ENCODE measurements around the gene MAMLD1.
A peak's percentile ranks its signal among the peaks of the same experiment; 100 is the strongest.
"Not testable (repeated sequence)": the region's sequence is repeated elsewhere in the genome, so short reads cannot be mapped to it uniquely, and the experiment has no call there.

The MAMLD1 gene, protein sequence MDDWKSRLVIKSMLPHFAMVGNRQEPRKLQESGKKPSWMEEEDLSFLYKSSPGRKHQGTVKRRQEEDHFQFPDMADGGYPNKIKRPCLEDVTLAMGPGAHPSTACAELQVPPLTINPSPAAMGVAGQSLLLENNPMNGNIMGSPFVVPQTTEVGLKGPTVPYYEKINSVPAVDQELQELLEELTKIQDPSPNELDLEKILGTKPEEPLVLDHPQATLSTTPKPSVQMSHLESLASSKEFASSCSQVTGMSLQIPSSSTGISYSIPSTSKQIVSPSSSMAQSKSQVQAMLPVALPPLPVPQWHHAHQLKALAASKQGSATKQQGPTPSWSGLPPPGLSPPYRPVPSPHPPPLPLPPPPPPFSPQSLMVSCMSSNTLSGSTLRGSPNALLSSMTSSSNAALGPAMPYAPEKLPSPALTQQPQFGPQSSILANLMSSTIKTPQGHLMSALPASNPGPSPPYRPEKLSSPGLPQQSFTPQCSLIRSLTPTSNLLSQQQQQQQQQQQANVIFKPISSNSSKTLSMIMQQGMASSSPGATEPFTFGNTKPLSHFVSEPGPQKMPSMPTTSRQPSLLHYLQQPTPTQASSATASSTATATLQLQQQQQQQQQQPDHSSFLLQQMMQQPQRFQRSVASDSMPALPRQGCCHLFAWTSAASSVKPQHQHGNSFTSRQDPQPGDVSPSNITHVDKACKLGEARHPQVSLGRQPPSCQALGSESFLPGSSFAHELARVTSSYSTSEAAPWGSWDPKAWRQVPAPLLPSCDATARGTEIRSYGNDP

DNA sequence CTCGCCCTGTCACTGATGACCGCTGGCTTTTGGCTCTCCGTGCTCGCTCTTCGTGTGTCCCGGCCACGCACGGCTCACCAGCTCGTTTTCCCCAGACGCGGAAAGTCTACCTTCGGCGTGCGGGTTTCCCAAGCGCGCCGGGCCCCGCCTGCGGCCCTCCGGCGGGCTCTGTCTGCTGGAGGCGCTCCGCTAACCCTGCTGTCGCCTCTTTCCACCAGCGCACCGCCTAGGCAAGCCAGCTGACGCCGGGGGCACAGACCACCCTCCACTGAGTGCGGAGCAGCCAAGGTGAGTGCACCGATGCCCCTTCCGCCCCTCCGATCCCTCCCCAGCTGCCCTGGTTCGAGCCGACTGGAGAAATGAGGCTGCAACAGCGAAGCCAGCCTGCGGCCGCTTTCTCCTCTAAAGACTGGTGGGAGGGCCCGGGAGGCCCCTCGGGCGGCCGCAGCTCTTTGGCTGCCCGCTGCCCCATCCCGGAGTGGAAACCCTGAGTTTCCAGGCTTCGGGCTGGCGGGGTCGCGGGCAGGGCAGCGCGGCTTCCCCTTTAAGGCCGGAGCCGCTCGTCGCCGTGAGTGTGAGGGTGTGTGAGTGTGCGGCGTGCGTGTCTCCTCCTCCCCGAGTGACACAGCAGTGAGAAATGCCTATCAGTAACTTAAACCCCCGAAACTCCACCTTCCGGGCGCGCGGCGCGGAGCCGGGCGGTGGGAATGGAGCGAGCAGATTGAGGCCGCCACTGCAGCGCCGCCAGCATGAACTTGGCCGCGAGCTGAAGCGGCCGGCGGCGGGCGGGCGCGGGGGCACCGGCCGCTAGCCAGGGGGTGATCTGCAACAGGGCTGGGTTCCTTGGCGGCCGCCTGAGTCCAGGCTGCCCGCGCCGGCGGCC is at the start of gene MAMLD1:
Gene MAMLD1 (plus strand): TSS at position 719 of the 883 bp plus-strand sequence. CDS start 82,200 bp downstream, outside the sequence.
- peak; percentile 26 to 29 for DNase-seq (ENCODE audit: low read depth in 2 of 2)

DNA sequence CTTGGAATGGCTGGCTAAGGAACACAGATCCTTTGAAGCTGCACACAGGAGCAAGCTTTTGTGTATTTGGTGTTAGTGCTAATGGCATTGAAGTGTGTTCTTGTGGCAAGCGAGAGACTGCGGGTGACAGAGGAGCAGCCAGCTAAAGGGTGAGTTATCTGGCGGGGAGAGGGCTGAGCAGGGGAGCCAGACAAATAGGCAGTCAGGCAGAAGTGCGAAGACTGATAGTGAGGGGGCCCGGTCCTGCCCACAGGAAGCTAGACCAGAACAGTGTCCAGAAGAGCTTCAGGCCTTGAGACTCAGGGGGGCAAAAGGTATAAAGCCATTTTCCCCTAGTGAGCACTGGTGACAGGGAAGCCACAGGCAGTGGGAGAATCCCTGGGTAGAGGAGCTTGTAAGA is 49.6 kb upstream of the MAMLD1 start:
- no peak for DNase-seq (ENCODE audit: low read depth in 2 of 2)

DNA sequence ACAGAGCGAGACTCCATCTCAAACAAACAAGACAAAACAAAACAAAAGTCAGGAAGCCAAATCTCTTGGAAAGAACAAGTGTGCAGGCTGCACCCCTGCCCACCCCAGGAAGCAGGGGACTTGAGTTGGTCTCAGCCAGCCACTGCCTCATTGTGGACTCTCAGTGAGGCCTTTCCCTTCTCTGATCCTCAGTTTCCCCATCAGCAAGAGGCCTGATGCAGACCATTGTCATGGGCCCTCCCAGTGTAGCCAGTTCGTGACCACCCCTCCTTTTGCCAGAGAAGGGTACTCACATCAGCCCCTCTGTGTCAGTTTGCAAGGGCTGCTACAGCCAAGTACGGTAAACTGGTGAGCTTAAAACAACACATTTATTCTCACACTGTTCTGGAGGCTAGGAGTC is 48.9 kb upstream of the MAMLD1 start:
- no peak for DNase-seq (ENCODE audit: low read depth in 2 of 2)

DNA sequence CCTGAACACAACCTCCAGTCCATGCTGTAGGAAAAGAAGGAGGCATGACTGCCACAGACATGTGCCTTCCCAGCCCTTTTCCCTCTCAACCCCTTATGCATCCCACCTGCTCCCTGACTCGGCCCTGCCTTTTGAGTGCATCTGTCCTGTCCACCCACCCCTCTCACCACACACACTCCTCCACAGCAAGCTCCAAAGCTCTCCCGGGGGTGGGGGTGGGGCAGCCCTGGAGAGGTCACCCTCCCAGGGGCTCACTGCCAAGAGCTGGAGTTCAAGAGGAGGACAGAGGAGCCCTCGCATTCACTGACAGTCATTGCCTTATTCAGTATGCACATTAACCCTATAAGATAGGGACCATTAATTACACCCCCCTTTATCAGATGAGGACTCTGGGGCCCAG is 46.6 kb upstream of the MAMLD1 start:
- no peak for DNase-seq (ENCODE audit: low read depth in 2 of 2)

DNA sequence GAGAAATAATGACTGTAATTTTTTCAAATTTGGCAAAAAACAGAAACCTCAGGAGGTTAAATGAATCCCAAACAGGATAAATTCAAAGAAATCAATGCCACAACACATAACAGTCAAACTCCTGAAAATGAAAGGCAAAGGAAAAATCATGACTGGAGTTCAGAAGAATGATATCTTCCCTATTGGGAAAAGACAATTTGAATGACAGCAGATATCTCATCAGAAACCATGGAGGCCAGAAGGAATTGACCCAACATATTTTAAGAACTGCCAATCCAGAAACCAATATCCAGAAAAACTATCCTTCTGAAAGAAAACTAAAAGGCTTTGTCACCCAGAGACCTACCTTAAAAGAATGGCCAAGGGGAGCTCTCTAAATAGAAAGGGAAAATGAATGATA is 40.1 kb upstream of the MAMLD1 start:
- no peak for DNase-seq (ENCODE audit: low read depth in 2 of 2)

DNA sequence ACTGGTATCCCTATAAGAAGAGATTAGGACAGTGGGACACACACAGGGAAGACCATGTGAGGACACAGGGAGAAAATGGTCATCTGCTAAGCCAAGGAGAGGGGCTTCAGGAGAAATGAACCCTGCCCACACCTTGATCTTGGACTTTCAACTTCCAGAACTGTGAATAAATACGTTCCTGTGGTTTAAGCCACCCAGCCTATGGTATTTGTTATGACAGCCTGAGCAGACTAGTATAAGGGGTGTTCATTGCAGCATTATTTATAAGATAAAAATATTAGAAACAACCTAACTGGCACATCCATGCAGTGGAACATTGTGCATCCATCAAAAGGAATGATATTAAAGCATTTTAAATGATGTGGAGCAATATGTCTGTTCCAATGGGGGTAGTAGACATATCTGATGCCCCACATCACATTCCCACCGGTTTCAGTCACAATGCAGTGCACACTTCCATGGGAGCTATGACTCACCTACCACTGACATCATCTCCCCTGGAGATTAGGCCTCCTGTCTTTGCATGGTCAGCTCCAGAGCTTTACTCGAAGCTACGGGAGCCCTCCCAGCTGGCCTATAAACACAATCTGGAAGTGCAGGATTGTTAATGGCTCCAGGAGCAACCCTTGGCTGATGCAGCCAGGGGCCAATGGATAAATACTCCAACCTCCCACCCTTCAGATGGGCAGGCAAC is 38.9 kb upstream of the MAMLD1 start:
- no peak for DNase-seq (ENCODE audit: low read depth in 2 of 2)

DNA sequence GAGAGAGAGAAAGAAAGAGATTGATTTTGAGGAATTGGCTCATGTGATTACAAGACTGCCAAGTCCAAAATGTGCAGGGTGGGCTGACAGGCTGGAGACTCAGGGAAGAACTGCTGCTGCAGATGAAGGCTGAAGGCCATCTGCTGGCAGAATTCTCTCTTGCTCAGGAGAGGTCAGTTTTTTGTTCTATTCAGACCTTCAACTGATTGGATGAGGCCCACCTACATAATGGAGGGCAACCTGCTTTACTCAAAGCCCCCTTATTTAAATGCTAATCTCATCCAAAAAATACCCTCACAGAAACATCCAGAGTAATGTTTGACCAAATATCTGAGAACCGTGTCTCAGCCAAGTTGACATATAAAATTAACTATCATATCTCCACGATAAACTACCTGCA is 38.2 kb upstream of the MAMLD1 start:
- DNase-seq (ENCODE audit: low read depth in 2 of 2), result no peak

DNA sequence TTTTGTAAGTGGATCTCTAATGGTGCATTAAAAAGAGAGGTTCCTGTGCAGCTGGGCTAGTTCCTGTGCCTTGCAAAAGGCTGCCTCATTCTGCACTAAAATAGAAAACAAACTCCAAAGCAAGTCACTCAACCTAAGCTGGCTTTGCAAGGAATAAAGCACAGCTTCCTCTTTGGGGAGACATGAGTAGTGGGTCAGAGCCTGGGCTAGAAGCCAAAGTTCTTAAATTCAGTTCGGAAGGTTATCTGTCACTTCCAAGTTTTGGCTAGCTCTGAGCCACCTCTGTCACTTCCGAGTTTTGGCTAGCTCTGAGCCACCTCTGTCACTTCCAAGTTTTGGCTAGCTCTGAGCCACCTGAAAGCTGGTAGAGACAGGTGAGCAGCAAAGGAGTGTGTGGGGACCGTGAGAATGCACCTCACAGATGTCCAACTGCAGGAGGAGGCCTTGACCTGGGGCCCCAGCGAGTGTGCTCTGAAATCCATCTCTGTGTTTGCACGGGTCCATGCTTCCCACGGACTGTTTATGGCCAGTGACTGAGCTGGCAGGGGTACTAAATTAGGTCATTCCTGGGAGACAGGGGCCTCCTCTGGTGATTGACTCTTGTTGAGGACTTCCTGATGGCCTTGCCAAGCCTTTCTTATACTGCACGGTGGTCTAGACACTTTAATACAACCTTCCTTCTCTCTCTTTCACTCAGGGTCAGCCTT is 36.4 kb upstream of the MAMLD1 start:
- DNase-seq (ENCODE audit: low read depth in 2 of 2), result no peak

DNA sequence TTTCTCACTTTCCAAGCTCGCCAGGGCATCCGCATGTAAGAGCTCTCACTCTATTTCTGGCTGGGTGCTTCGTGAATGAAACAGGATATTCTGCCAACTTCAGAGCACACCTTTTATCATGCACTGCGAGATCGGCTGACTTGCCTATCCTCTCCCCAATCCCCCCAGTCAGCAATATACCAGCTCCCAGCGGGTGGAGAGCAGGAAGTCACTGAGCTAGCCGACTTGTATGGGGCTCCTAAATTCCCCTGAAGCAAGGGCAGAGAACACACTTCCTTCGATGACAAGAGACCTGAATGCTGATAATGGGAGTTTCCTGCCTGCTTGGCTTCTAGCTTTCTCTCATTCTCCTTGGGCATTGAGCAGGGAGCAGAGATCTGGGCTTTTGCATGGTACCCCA is 33.8 kb upstream of the MAMLD1 start:
- DNase-seq (ENCODE audit: low read depth in 2 of 2), result no peak

DNA sequence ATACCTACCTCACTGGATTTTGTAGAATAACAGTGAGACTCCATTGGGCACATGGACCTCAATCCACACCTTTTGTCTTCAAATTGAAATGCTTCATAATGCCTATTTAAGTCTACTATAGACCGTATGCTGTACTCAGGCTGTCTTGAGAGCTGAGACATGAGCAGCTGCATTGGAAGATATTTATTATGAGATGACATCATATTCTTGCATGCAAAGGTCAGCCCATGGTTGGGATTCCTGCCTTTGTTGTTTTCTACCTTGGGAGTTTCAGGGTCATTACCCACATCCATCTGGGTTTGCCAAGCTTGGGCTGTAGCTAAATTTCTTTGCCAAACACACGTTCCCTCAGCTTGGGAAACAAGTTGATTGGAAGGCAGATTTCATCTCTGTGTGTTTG is 33.2 kb upstream of the MAMLD1 start:
- no peak for DNase-seq (ENCODE audit: low read depth in 2 of 2)

DNA sequence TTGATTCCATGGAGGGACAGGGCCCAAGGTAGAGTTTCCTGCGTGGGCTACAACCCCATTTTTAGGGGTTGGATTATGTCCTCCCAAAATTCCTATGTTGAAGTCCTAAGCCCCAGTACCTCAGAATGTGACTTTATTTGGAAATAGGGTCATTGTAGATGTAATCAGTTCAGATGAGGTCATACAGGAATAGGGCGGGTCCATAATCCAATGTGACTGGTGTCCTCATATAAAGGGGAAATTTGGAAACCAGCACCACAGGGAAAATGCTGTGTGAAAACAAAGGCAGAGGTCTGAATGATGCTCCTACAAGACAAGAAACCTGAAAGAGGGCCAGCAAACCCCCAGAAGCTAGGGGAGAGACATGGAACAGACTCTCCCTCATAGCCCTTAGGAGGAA is 31.1 kb upstream of the MAMLD1 start:
- DNase-seq (ENCODE audit: low read depth in 2 of 2), result no peak

DNA sequence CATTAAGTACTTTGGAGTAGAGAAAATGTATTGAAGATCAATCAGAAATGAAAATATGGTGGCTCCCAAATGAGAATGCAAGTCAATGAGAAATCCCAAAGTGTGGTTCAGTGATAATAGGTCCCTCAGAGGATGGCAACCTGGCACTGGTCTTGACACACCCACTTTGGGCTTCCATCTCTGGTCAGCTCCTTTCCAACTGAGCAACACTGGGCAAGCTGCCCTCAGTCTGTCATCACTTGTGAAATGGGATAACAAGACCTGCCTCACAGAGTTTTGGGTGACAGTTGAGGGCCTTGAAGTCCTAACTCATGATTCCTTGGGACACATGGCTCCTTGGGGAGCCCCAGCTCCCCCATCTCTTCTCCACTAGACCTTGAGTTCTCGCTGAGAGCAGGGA is 29.0 kb upstream of the MAMLD1 start:
- DNase-seq (ENCODE audit: low read depth in 2 of 2), result no peak

DNA sequence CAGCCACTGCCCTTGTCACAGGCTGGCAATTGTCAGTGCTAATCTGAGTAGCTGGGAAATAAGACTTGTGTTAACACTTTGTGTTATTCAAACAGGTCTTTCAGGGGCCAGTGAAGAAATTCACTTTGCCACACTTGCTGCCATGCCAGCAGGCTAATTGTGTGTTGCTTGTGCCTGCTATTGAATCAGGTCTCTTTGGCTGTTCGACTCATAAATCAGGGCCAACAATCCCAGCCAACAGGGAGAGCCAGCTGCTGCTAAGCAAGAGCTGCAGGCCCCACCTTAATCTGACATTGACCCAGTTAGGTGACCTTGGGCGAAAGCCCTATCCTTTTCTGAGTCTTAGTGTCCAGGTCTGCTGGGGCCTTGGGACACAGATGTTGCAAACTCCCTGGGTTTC is 28.1 kb upstream of the MAMLD1 start:
- DNase-seq (ENCODE audit: low read depth in 2 of 2), result no peak

DNA sequence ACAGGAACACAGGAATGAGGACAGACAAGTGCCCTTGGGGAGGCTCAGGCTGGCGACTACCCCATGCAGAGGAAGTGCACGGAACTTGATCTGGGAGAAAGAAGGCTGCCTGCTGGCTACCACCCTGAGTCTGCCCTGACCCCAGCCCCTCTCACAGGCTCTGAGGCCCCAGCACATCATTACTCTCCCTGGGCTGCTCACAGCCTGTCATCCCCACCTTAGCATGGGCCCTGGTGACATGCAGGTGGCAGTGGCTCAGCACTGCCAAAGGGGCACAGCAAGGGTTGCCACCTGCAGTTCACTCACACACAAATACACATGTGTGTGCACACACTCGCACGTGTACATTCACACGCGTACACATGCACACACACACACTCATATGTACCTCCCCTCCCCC is 26.1 kb upstream of the MAMLD1 start:
- DNase-seq (ENCODE audit: low read depth in 2 of 2), result no peak

DNA sequence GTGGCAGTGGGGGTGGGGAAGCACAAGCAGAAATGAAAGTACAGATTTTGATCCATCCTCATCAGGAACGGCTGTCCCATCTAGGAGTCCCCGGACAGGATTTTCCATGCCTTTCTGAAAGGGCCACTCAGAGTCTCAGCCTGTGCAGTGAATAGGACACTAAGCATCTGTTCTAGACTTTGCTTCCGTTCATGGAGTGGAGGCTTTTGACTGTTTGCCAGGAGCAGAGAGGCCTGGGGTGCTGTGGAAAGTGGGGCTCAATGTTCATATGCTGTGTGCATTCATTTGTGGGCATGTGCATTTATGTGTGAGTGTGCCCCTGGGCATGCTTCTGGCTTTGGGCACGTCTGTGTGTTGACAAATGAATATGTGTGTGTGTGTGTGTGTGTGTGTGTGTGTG is 25.6 kb upstream of the MAMLD1 start:
- no peak for DNase-seq (ENCODE audit: low read depth in 2 of 2)

DNA sequence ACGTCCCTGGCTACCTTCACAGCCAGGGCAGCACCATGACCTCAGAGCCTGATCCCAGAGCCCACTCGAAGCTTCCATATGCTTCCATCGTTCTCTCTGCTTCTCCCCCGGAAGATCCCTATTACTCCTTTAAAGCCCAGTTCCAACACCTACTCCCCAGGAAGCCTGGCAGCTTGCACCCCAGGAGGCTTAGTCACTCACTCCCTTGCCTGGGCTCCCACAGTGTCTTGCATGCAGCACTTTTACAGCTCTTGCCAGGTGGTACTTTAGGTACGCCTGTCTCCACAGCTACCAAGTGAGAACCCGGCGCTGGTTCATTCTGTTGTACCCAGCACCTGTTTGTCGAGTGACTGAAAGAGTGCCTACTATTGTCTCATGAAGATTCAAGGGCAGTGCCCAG is 24.5 kb upstream of the MAMLD1 start:
- no peak for DNase-seq (ENCODE audit: low read depth in 2 of 2)

DNA sequence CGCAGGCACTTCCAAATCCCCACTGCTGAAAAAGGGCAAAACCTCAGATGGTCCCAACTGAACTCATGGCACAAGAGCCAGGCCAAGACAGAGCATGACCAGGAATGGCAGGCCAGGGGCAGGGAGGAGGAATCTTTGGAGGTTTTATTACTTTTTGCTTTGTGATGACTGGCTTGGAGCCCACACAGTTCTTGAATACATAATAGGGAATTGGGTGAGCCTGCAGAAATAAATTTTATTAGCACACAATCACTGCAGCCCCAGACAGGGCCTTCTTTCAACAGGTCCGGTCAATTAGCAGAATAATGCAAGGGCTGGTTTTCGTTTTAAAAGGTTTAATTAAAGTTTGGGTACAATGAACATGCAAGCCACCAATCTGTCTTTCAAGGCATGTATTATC is 23.4 kb upstream of the MAMLD1 start:
- DNase-seq (ENCODE audit: low read depth in 2 of 2), result no peak

DNA sequence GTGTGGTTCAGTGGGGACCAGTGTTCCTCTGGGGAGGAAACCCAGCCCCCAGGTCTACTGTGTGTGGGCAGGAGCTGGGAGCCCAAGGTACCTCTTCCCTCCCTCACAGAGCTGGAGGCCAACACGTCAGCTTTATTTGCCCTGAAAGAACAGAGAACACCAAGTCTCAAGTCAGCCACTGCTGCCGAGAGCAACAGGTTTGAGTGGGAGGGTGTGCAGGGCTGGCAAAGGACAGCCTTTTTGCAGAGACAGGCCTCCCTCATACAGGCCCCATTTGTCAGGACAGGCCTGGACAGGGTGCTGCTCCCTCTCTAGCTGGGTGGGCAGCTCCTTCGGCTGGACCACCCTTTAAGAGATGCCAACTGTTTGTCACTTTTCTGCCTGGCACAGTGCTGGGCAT is 22.8 kb upstream of the MAMLD1 start:
- DNase-seq (ENCODE audit: low read depth in 2 of 2), result not testable (repeated sequence)

DNA sequence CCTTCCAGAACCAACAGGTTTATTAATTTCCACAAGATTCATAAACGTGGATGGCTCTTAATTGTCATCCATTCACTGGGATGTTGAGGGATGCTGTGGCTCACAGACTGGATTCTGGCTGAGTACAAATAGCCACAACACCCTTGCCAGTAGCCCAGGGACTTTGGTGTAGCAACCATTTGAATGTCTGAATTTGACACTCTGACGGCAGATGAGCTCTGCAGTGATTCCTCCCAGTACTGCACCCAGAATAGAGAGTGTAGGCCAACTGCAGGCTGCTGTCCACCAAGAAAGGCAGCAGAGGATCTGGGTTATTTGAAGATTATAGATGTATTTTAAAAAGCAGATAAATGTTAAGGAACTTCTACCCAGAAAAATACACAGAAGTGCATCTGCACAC is 15.6 kb upstream of the MAMLD1 start:
- DNase-seq (ENCODE audit: low read depth in 2 of 2), result no peak

DNA sequence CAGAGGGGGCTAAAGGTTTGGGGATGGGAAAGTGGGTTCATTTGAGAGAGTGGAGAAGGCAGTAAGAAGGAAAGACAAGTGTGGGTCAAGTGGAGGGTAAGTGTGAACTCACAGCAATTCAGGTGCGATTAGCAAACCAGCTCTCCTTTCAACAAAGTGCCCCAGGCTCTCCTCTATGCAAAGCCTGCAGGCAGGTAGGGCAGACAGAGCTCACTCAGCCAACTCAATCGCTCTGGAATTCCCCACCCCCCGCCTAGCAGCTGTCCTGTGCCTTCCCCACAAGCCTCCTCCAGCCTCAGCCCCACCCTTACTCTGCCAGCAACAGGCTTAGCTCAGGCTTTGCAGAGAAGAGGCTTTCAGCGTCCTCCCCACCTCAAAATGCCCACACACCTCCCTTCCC is 14.8 kb upstream of the MAMLD1 start:
- no peak for DNase-seq (ENCODE audit: low read depth in 2 of 2)

DNA sequence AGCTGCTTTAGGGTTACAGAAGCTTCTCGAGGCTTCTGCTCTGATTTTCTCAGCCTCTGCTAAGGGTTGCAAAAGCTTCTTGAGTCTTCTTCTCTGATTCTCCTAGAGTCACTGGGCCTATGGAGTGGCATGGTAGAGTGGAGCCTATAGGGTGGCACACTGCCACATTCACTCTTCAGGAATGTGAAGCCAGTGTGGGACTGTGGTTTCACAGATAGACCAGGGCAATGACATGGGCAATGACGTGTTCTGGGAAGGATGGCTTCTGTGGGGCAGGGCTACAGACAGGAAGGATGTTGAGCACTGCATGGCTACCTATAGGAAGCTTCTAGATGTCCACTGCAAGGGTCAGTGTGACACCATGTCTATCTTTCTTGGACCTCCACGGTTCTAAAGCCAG is 11.0 kb upstream of the MAMLD1 start:
- DNase-seq (ENCODE audit: low read depth in 2 of 2), result no peak

Measured in stimulated activated CD8-positive, alpha-beta memory T cell treated with anti-CD3 and anti-CD28 coated beads, Interleukin-2, amount 100 ng/mL, for 1 hour (primary cell).